DMS114 treated with DMSO at 0.1 percent for 48 hours (cell line): ENCODE measurements around the gene GYG1.

Experiments
- DNase-seq: peaks from one replicate; lab custom pipeline; 2025; ENCODE audit not compliant: unreplicated experiment; lab: John Stamatoyannopoulos, UW

Gene GYG1

GRCh38 chr3:148991219-148992026, at the start of gene GYG1:
Gene GYG1 (plus strand): TSS chr3:148991540. CDS start chr3:148991641, 101 bp downstream.
- peak; percentile 36 for DNase-seq

GRCh38 chr3:148943506-148944205, 47.7 kb upstream of the GYG1 start:
- DNase-seq, result peak; percentile 70

GRCh38 chr3:148945116-148945515, 46.2 kb upstream of the GYG1 start:
- DNase-seq, result no peak

GRCh38 chr3:148948913-148949657, 42.3 kb upstream of the GYG1 start:
- DNase-seq, result no peak

- no peak for DNase-seq
Measured at GRCh38 chr3:148950806-148951205, 40.5 kb upstream of the GYG1 start.

- DNase-seq, result no peak
Measured at GRCh38 chr3:148951599-148952361, 39.6 kb upstream of the GYG1 start.

GRCh38 chr3:148953094-148953493, 38.2 kb upstream of the GYG1 start:
- DNase-seq, result no peak

- no peak for DNase-seq
Measured at GRCh38 chr3:148954981-148955380, 36.4 kb upstream of the GYG1 start.

- DNase-seq, result peak; percentile 61
Measured at GRCh38 chr3:148955544-148956346, 35.6 kb upstream of the GYG1 start.

GRCh38 chr3:148957586-148957985, 33.8 kb upstream of the GYG1 start:
- no peak for DNase-seq

GRCh38 chr3:148958696-148959095, 32.6 kb upstream of the GYG1 start:
- DNase-seq, result no peak

GRCh38 chr3:148962513-148962912, 28.8 kb upstream of the GYG1 start:
- no peak for DNase-seq

GRCh38 chr3:148964809-148965208, 26.5 kb upstream of the GYG1 start:
- DNase-seq, result no peak

GRCh38 chr3:148968321-148968720, 23.0 kb upstream of the GYG1 start:
- no peak for DNase-seq

GRCh38 chr3:148970271-148970670, 21.1 kb upstream of the GYG1 start:
- no peak for DNase-seq

- DNase-seq, result no peak
Measured at GRCh38 chr3:148971401-148972163, 19.8 kb upstream of the GYG1 start.

GRCh38 chr3:148974726-148975125, 16.6 kb upstream of the GYG1 start:
- DNase-seq, result no peak

- DNase-seq, result no peak
Measured at GRCh38 chr3:148975248-148975647, 16.1 kb upstream of the GYG1 start.

GRCh38 chr3:148975696-148976095, 15.6 kb upstream of the GYG1 start:
- no peak for DNase-seq
